PFSK-1 (cell line): ENCODE measurements around the gene ANKS1A.

Experiments used
- FOXP2 ChIP-seq: optimal IDR thresholded peaks from 2 replicates; pipeline ENCODE3; 2011; ENCODE audit warnings: borderline replicate concordance, control low read depth, inconsistent platforms; ENCODE audit not compliant: insufficient read depth; ENCODE audit errors: extremely low read length, extremely low read depth
- POLR2AphosphoS5 ChIP-seq: IDR thresholded peaks from 2 replicates; pipeline ENCODE4 v1.6.1; 2012; ENCODE audit warnings: low read depth, mild to moderate bottlenecking, control low read depth, low read length, moderate library complexity
- SIN3A ChIP-seq: IDR thresholded peaks from 2 replicates; pipeline ENCODE4 v1.6.1; 2012; ENCODE audit warnings: mild to moderate bottlenecking, low read length, moderate library complexity, borderline replicate concordance; ENCODE audit not compliant: insufficient read depth
- TAF1 ChIP-seq: IDR thresholded peaks from 2 replicates; pipeline ENCODE4 v1.6.1; 2012; ENCODE audit warnings: low read length, control low read depth, borderline replicate concordance; ENCODE audit not compliant: insufficient read depth
- TF ChIP-seq, protein P1 (sequence below), 2 experiments: IDR thresholded peaks; 2 replicates each; pipeline versions ENCODE4 v1.6.1 to v1.8.0; 2011 to 2012; ENCODE audit warnings: low read depth in 2 of 2, low read length in 2 of 2, control low read depth in 1 of 2, inconsistent platforms in 1 of 2, mild to moderate bottlenecking in 1 of 2, moderate library complexity in 1 of 2; ENCODE audit not compliant: insufficient read depth in 1 of 2

ANKS1A gene

DNA sequence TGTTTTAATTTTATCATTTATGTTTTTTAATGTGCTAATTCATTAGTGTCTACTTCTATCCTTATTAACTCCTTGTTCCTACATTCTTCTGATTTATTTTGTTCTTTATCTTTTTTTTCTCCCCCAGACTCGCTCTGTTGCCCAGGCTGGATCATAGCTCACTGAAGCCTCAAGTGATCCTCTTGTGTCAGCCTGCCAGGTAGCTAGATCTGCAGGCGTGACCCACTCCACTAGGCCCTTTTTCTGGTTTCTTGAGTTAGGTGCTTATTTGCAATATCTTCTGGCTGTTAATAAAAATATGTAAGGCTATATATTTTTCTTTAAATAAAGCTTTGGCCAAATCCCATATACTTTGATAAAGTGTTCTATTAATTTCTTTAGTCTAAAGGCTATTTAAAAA, 4.1 kb upstream of the ANKS1A start:
- TF ChIP-seq POLR2AphosphoS5 (no peak), FOXP2 (no peak), TAF1 (no peak), SIN3A (no peak)
- TF ChIP-seq, protein P1, sequence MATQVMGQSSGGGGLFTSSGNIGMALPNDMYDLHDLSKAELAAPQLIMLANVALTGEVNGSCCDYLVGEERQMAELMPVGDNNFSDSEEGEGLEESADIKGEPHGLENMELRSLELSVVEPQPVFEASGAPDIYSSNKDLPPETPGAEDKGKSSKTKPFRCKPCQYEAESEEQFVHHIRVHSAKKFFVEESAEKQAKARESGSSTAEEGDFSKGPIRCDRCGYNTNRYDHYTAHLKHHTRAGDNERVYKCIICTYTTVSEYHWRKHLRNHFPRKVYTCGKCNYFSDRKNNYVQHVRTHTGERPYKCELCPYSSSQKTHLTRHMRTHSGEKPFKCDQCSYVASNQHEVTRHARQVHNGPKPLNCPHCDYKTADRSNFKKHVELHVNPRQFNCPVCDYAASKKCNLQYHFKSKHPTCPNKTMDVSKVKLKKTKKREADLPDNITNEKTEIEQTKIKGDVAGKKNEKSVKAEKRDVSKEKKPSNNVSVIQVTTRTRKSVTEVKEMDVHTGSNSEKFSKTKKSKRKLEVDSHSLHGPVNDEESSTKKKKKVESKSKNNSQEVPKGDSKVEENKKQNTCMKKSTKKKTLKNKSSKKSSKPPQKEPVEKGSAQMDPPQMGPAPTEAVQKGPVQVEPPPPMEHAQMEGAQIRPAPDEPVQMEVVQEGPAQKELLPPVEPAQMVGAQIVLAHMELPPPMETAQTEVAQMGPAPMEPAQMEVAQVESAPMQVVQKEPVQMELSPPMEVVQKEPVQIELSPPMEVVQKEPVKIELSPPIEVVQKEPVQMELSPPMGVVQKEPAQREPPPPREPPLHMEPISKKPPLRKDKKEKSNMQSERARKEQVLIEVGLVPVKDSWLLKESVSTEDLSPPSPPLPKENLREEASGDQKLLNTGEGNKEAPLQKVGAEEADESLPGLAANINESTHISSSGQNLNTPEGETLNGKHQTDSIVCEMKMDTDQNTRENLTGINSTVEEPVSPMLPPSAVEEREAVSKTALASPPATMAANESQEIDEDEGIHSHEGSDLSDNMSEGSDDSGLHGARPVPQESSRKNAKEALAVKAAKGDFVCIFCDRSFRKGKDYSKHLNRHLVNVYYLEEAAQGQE (IDR thresholded peaks at IDR 0.05; ENCODE audit: insufficient read depth in 1 of 2, low read depth in 2 of 2, low read length in 2 of 2), result no peak

DNA sequence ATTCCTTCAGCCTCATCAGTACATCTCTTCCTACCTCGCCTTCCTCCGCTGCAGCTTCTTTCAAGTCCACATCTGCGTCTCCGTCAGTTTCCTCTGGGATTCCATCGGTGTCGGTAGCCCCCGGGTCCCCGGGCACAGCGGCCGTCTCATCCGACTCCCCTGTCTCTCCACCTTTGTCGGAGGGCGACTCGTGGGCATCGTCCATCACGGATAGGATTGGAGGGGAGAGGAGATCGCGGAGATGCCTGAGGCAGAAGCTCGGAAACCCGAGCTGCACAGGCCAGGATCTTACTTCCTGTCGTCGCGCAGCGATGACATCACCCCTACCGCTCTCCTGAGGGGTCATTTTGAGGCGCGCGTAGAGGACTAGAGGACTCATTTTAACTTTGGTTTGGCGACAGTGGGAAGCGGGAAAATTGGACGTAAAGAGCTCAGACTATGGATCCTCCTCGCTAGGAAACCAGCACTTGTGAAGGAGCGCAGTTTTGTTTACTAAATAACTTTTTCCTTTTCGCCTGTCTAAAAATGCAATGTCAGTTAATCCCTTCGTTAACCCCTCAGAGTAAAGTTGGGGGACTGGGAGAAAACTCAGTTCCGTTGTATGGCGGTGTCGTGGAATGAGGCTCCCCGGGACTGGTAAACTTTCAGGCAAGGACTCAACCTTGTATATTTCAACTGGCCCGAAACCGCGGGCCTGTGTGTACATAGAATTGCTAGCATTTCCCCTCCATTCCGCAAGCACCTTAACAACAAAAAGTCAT, 1.1 kb upstream of the ANKS1A start, which contains the start of gene TAF11:
TAF11 (minus strand) TSS at position 290 of the 761 bp plus-strand sequence; CDS start at position 205, 85 bp downstream.
- TF ChIP-seq FOXP2 (peak; percentile 6), TAF1 (peak; percentile 85; the same call in 1 of the 2 replicates), POLR2AphosphoS5 (peak; percentile 95), SIN3A (no peak)
- TF ChIP-seq, protein P1 (IDR thresholded peaks at IDR 0.05; ENCODE audit: insufficient read depth in 1 of 2, low read depth in 2 of 2, low read length in 2 of 2), result peak; percentile 49 to 51; a peak in 1 of 4 replicates

DNA sequence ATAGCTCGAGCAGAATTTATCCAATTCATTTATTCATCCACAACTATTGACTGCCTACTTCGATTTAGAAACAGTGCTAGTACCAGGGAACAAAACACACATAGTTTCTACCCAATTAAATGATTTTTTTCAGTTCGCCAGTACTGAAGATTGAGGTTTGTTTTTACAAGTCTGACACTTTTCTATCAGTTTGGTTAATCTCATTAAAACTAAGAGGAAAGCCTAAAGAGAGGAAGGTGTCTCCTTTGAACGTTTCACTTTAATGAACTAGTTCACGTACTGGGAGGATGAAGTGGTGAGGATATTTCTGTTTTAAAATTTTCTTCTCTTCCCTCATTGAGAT, 570 bp upstream of the ANKS1A start:
- TF ChIP-seq POLR2AphosphoS5 (no peak), SIN3A (no peak), TAF1 (no peak), FOXP2 (no peak)
- TF ChIP-seq, protein P1 (IDR thresholded peaks at IDR 0.05; ENCODE audit: insufficient read depth in 1 of 2, low read depth in 2 of 2, low read length in 2 of 2), result no peak

DNA sequence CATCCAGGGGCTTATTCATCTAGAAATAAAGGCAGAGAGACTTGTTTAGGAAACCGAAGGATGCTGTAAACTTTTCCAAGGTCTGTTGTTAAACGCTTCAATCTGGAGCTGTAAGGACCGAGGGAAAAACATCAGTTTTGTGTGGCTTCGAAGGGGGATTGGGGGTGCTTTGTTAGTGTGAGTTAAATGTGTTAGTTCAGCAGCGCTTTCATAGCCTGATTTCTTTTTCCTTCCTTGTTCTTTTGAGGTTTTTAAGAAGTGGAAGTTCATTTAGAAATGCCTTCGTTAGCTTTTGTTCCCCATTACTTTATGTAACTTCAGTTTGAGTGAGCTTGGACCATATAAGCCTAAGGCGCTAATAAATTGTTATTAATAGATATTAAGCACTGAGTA, 1.5 kb downstream of the ANKS1A start:
- no peak for TF ChIP-seq FOXP2
- TF ChIP-seq TAF1, result no peak
- no peak for TF ChIP-seq SIN3A
- no peak for TF ChIP-seq POLR2AphosphoS5
- TF ChIP-seq, protein P1 (IDR thresholded peaks at IDR 0.05; ENCODE audit: insufficient read depth in 1 of 2, low read depth in 2 of 2, low read length in 2 of 2), result no peak

DNA sequence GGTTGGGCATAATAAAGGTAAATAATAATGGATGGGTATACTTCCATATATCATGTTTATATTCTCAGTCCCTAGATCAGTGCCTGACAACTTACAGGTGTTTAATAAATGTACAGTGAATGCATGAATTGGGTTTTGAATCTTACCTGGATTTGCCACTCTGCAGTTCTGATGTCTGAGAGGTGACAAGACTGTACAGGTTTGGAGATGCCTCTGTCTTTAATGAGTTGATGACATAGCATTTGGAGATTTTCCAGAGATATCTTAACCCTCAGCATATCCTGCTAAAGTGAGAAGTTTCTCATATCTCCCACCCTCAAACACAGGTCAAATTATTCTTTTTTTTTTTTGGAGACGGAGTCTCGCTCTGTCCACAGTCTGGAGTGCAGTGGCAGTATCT, 2.2 kb downstream of the ANKS1A start:
- TF ChIP-seq, protein P1 (IDR thresholded peaks at IDR 0.05; ENCODE audit: insufficient read depth in 1 of 2, low read depth in 2 of 2, low read length in 2 of 2), result no peak
- no peak for TF ChIP-seq POLR2AphosphoS5
- no peak for TF ChIP-seq TAF1
- no peak for TF ChIP-seq SIN3A
- TF ChIP-seq FOXP2, result no peak
